ENCODE data around the gene OSCP1. TPM values are rescaled to one million over a fixed set of nuclear protein-coding genes. Genes with fewer than 3 reads are reported as not detected.

Gene OSCP1
- total and polyA plus RNA-seq, 2 donors (not counting 1 experiment from before 2014, with no cell fraction given), result 0.16 to 0.94 TPM

DNA sequence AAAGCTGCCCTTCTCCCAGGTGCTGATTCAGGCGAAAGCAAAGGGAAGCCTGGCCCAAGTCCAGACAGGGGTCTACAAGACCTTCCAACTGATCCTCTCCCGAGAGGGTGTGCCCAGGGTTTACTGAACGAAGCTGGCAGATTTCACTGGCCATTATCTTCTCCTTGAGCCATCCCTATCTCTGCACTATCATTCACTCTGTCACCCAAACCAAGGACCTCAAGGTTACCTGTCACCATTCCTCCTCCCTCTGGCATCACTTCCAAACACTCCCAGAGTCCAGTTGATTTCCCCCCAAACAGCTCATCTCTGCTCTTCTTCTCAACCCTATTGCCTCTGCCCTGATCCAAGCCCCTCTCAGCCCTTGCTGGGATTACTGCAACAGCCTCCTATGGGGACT is 69.5 kb downstream of the OSCP1 start:
- Histone ChIP-seq H3K36me3 (replicated peaks in 1 of 2; ENCODE audit: control extremely low read depth in 1 of 2, control insufficient read depth in 1 of 2, extremely low read depth in 1 of 2, insufficient read depth in 2 of 2, low read length in 1 of 2) (peaks cover 0 to 22% of the 10 kb centered on the region in 2 experiments), H3K9ac (ENCODE audit: low read length) (no peak overlapping the region), H2AFZ (ENCODE audit: insufficient read depth, low read depth, low read length, poor library complexity, severe bottlenecking) (no peak overlapping the region), H3K4me1 (ENCODE audit: control insufficient read depth in 2 of 2, insufficient read depth in 2 of 2, low read length in 2 of 2) (peaks cover 47 to 70% of the 10 kb centered on the region in 2 donors), H4K20me1 (ENCODE audit: control insufficient read depth, insufficient read depth, low read length, poor library complexity, severe bottlenecking) (peaks cover 57% of the 10 kb centered on the region), H3K9me3 (ENCODE audit: control extremely low read depth in 1 of 3, control insufficient read depth in 2 of 3, insufficient read depth in 1 of 3, low read length in 2 of 3) (no peaks in the 10 kb centered on the region), H3K27me3 (replicated peaks in 1 of 4; ENCODE audit: control extremely low read depth in 1 of 4, control insufficient read depth in 3 of 4, insufficient read depth in 4 of 4, low read length in 3 of 4) (no peaks in the 10 kb centered on the region), H3K4me3 (ENCODE audit: control extremely low read depth in 1 of 5, extremely low read depth in 1 of 5, insufficient read depth in 1 of 5, low read depth in 2 of 5, low read length in 4 of 5) (no peak overlapping the region), H3K4me2 (replicated peaks; ENCODE audit: low read depth, low read length, poor library complexity, severe bottlenecking) (no peak overlapping the region), H3K27ac (ENCODE audit: low read length in 2 of 2) (peak overlapping the region; percentile 2 to 73), H3K79me2 (ENCODE audit: control insufficient read depth, insufficient read depth, low read length) (peaks cover 99% of the 10 kb centered on the region)
- intact Hi-C loops (cut with micrococcal nuclease), result no loop called here
- no peak overlapping the region for H3K4me3 Mint-ChIP-seq
- H3K4me1 Mint-ChIP-seq, result peaks cover 71% of the 10 kb centered on the region
- H3K27ac Mint-ChIP-seq, result peak overlapping the region; percentile 59
- DNase-seq (no peak), ATAC-seq (ENCODE audit: low read depth) (no peak)
- H3K27me3 Mint-ChIP-seq, result no peaks in the 10 kb centered on the region
- WGBS (ENCODE audit: insufficient coverage), result 95% methylated on average over 3 of the region's 3 CpGs
- TF ChIP-seq, protein P1, sequence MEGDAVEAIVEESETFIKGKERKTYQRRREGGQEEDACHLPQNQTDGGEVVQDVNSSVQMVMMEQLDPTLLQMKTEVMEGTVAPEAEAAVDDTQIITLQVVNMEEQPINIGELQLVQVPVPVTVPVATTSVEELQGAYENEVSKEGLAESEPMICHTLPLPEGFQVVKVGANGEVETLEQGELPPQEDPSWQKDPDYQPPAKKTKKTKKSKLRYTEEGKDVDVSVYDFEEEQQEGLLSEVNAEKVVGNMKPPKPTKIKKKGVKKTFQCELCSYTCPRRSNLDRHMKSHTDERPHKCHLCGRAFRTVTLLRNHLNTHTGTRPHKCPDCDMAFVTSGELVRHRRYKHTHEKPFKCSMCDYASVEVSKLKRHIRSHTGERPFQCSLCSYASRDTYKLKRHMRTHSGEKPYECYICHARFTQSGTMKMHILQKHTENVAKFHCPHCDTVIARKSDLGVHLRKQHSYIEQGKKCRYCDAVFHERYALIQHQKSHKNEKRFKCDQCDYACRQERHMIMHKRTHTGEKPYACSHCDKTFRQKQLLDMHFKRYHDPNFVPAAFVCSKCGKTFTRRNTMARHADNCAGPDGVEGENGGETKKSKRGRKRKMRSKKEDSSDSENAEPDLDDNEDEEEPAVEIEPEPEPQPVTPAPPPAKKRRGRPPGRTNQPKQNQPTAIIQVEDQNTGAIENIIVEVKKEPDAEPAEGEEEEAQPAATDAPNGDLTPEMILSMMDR (IDR thresholded peaks at IDR 0.05), result no peak
- no peak for TF ChIP-seq EZH2 (IDR thresholded peaks at IDR 0.05; ENCODE audit: borderline replicate concordance, insufficient read depth, low read depth, low read length, poor library complexity, severe bottlenecking)
- CTCF ChIA-PET, result interaction anchor here (1.1 to 1.5 kb wide), 2 partner anchors 13 to 232 kb away, joined by 4 to 6 read pairs; no protein-coding TSS in a partner anchor
- no peaks in the 10 kb centered on the region for H3K9me3 Mint-ChIP-seq (ENCODE audit: insufficient read depth)
- POLR2A ChIA-PET, result no interaction called here

DNA sequence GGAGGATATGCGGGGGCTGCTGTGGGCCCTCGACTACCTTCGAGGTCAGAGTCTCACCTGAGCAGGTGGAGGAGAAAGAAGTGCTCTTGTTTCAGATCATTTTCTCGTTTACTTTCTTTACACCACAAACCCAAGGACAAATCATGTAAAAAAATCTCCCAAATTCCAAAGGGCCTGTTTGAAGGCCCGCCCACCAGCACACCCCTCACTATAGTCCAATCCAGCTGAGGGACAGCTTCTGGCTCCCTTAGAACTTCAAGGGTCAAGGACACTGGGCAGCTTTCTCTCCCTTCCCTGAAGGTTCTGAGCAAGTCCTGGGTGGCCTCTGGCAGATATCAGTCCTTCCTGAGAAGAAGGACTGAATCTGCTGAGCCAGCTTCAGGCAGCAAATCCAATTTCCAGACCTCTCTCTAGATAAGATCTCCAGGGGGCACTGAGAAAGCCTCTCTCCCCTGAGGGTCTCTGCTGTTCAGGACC is 70.1 kb downstream of the OSCP1 start:
- TF ChIP-seq, protein P1 (IDR thresholded peaks at IDR 0.05), result no peak
- no peak for TF ChIP-seq EZH2 (IDR thresholded peaks at IDR 0.05; ENCODE audit: borderline replicate concordance, insufficient read depth, low read depth, low read length, poor library complexity, severe bottlenecking)
- Histone ChIP-seq H3K27me3 (replicated peaks in 1 of 4; ENCODE audit: control extremely low read depth in 1 of 4, control insufficient read depth in 3 of 4, insufficient read depth in 4 of 4, low read length in 3 of 4) (no peaks in the 10 kb centered on the region), H3K9ac (ENCODE audit: low read length) (no peak overlapping the region), H3K36me3 (replicated peaks in 1 of 2; ENCODE audit: control extremely low read depth in 1 of 2, control insufficient read depth in 1 of 2, extremely low read depth in 1 of 2, insufficient read depth in 2 of 2, low read length in 1 of 2) (peaks cover 0 to 23% of the 10 kb centered on the region in 2 experiments), H3K79me2 (ENCODE audit: control insufficient read depth, insufficient read depth, low read length) (peaks cover 100% of the 10 kb centered on the region), H3K4me3 (ENCODE audit: control extremely low read depth in 1 of 5, extremely low read depth in 1 of 5, insufficient read depth in 1 of 5, low read depth in 2 of 5, low read length in 4 of 5) (no peak overlapping the region), H2AFZ (ENCODE audit: insufficient read depth, low read depth, low read length, poor library complexity, severe bottlenecking) (no peak overlapping the region), H3K27ac (ENCODE audit: low read length in 2 of 2) (peak overlapping the region; percentile 2 to 73), H3K4me1 (ENCODE audit: control insufficient read depth in 2 of 2, insufficient read depth in 2 of 2, low read length in 2 of 2) (peaks cover 51 to 75% of the 10 kb centered on the region in 2 donors), H3K4me2 (replicated peaks; ENCODE audit: low read depth, low read length, poor library complexity, severe bottlenecking) (no peak overlapping the region), H4K20me1 (ENCODE audit: control insufficient read depth, insufficient read depth, low read length, poor library complexity, severe bottlenecking) (peaks cover 55% of the 10 kb centered on the region), H3K9me3 (ENCODE audit: control extremely low read depth in 1 of 3, control insufficient read depth in 2 of 3, insufficient read depth in 1 of 3, low read length in 2 of 3) (no peaks in the 10 kb centered on the region)
- Mint-ChIP-seq H3K27ac (peak overlapping the region; percentile 59), H3K27me3 (no peaks in the 10 kb centered on the region), H3K9me3 (ENCODE audit: insufficient read depth) (no peaks in the 10 kb centered on the region), H3K4me3 (no peak overlapping the region), H3K4me1 (peaks cover 72% of the 10 kb centered on the region)
- ATAC-seq (ENCODE audit: low read depth) (no peak), DNase-seq (no peak)
- CTCF ChIA-PET, result interaction anchor here (1.5 kb wide), 1 partner anchor 12 kb away, joined by 6 read pairs; no protein-coding TSS in a partner anchor
- WGBS (ENCODE audit: insufficient coverage), result 91% methylated on average over 1 of the region's 5 CpGs
- intact Hi-C loops (cut with micrococcal nuclease), result no loop called here
- POLR2A ChIA-PET, result no interaction called here
